ENCODE measurements around the gene SAMD4B. TPM values are rescaled to one million over a fixed set of nuclear protein-coding genes. Genes with fewer than 3 reads are reported as not detected.

The SAMD4B gene
- total RNA-seq, 2 experiments from 2014 or later: 59.4 to 60.0 TPM

DNA sequence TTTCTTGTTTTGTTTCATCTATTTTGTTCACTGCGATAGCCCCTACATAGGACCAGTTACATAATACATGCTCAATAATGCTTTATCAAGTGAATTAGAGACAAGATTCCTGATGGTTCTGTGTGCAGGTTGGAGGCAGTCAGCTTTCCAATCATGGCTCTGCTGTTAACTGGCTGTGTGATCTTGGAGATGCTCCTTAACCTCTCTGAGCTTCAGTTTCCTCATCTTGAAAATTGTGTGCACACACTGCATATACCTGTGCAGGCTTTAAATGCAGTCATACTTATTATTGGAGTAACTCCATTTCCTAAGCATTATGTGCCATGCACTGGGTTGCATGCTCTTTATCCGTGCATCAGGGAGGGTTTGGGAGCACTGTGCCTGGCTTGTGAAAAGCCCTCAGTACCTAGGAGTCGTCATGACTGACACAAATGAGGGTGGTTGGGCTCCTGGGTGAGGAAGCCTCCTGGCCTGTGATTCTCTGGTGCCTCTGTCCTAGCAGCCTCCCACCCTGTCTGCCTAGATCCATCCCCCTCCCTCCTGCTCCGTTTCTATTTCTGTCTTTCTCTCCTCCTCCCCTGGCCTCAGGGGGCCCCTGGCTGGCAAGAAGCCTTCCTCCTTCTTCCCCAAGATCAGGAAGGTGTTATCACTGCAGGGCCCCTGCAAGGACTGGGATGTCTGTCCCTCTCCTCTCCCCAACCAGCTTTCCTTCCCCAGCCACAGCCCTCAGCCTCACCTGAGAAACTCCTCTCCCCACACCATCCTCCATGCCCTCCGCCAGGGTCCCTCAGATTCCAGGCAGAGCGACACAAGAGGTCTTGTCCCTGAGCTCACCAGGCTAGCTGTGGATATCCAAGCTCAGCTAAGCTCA, 37.3 kb upstream of the SAMD4B start:
- Histone ChIP-seq H3K9me3 (ENCODE audit: low read length) (no peaks in the 10 kb centered on the region), H3K4me2 (ENCODE audit: low read length) (no peak overlapping the region), H2AFZ (ENCODE audit: low read length) (no peak overlapping the region), H3K79me2 (ENCODE audit: insufficient read depth, low read depth, low read length) (no peaks in the 10 kb centered on the region), H3K4me3 (ENCODE audit: low read depth, low read length, poor library complexity, severe bottlenecking) (no peak overlapping the region), H3K4me1 (ENCODE audit: insufficient read depth, low read length, poor library complexity, severe bottlenecking) (no peaks in the 10 kb centered on the region), H4K20me1 (ENCODE audit: insufficient read depth, low read length) (no peaks in the 10 kb centered on the region), H3K9me2 (ENCODE audit: insufficient read depth, low read length) (no peaks in the 10 kb centered on the region), H3K27ac (ENCODE audit: low read depth, low read length, poor library complexity, severe bottlenecking) (no peak overlapping the region), H3K36me3 (ENCODE audit: insufficient read depth, low read length) (no peaks in the 10 kb centered on the region)
- DNase-seq (ENCODE audit: low spot score): no peak
- no TSS peak for BruUV-seq (replicated peaks)
- no peak for TF ChIP-seq EZH2phosphoT487 (IDR thresholded peaks at IDR 0.05; ENCODE audit: borderline replicate concordance, low read depth, low read length)
- TF ChIP-seq, protein P1, sequence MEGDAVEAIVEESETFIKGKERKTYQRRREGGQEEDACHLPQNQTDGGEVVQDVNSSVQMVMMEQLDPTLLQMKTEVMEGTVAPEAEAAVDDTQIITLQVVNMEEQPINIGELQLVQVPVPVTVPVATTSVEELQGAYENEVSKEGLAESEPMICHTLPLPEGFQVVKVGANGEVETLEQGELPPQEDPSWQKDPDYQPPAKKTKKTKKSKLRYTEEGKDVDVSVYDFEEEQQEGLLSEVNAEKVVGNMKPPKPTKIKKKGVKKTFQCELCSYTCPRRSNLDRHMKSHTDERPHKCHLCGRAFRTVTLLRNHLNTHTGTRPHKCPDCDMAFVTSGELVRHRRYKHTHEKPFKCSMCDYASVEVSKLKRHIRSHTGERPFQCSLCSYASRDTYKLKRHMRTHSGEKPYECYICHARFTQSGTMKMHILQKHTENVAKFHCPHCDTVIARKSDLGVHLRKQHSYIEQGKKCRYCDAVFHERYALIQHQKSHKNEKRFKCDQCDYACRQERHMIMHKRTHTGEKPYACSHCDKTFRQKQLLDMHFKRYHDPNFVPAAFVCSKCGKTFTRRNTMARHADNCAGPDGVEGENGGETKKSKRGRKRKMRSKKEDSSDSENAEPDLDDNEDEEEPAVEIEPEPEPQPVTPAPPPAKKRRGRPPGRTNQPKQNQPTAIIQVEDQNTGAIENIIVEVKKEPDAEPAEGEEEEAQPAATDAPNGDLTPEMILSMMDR (conservative IDR thresholded peaks at IDR 0.05; ENCODE audit: low read length): no peak
- ChIA-PET CTCF (ENCODE audit: unreplicated experiment) (no interaction called here), POLR2A (no interaction called here)
- intact Hi-C loops (cut with micrococcal nuclease; ENCODE audit: unreplicated experiment): no loop called here

DNA sequence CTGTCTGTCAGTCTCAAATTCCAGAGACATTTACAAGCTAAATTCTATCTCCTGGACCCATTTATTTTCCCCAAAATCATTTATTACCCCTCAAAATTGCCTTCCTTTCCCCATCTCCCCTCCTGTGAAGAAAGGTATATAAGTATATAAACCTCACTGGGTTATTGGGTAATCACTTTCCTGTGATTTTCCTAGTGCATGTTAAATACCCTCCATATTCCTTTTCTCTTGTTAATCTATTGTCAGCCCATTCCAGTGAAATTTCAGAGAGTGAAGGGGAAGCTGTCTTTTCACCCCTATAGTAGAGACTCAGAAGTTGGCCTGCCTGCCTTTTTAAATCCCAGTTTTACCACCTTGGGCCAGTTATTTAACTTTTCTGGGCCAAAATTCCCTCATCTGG, 36.1 kb upstream of the SAMD4B start:
- Histone ChIP-seq H2AFZ (ENCODE audit: low read length) (no peak overlapping the region), H3K9me2 (ENCODE audit: insufficient read depth, low read length) (no peaks in the 10 kb centered on the region), H3K4me3 (ENCODE audit: low read depth, low read length, poor library complexity, severe bottlenecking) (no peak overlapping the region), H3K27ac (ENCODE audit: low read depth, low read length, poor library complexity, severe bottlenecking) (no peak overlapping the region), H3K9me3 (ENCODE audit: low read length) (no peaks in the 10 kb centered on the region), H3K79me2 (ENCODE audit: insufficient read depth, low read depth, low read length) (no peaks in the 10 kb centered on the region), H3K4me1 (ENCODE audit: insufficient read depth, low read length, poor library complexity, severe bottlenecking) (no peaks in the 10 kb centered on the region), H3K36me3 (ENCODE audit: insufficient read depth, low read length) (no peaks in the 10 kb centered on the region), H4K20me1 (ENCODE audit: insufficient read depth, low read length) (no peaks in the 10 kb centered on the region), H3K4me2 (ENCODE audit: low read length) (no peak overlapping the region)
- CTCF ChIA-PET (ENCODE audit: unreplicated experiment): no interaction called here
- intact Hi-C loops (cut with micrococcal nuclease; ENCODE audit: unreplicated experiment): no loop called here
- no peak for TF ChIP-seq EZH2phosphoT487 (IDR thresholded peaks at IDR 0.05; ENCODE audit: borderline replicate concordance, low read depth, low read length)
- TF ChIP-seq, protein P1 (conservative IDR thresholded peaks at IDR 0.05; ENCODE audit: low read length): no peak
- POLR2A ChIA-PET: interaction anchor here (1.2 kb wide), 1 partner anchor 9 kb away, joined by 3 read pairs; no protein-coding TSS in a partner anchor
- DNase-seq (ENCODE audit: low spot score): no peak
- no TSS peak for BruUV-seq (replicated peaks)
